MM.1S (cell line): ENCODE results near the gene CCDC154.

Experiments
- DNase-seq: peaks from one replicate; pipeline ENCODE4 v3.0.0-alpha.2; 2015
- H2AFZ ChIP-seq: fragments of 300-600 bp; sonication (generic); 2 replicates; pipeline ENCODE4 v1.6.0; 2016; ENCODE audit warnings: antibody characterized with exemption, low read length
- H3F3A ChIP-seq: fragments of 300-600 bp; sonication (generic); 2 replicates; pipeline ENCODE4 v1.6.1; 2016; ENCODE audit warnings: mild to moderate bottlenecking, antibody characterized with exemption, low read length, moderate library complexity, mixed read lengths; ENCODE audit not compliant: insufficient read depth
- H3K27ac ChIP-seq: fragments of 300-600 bp; sonication (generic); 2 replicates; pipeline ENCODE4 v1.5.1; 2016; ENCODE audit warnings: mild to moderate bottlenecking, low read length
- H3K27me3 ChIP-seq: fragments of 300-600 bp; sonication (generic); replicated peaks from 2 replicates; pipeline ENCODE4 v1.6.0; 2016; ENCODE audit warnings: low read length; ENCODE audit not compliant: insufficient read depth
- H3K36me3 ChIP-seq: fragments of 300-600 bp; sonication (generic); replicated peaks from 2 replicates; pipeline ENCODE4 v1.6.1; 2016; ENCODE audit warnings: mild to moderate bottlenecking, low read length, mixed read lengths; ENCODE audit not compliant: insufficient read depth
- H3K4me1 ChIP-seq: fragments of 300-600 bp; sonication (generic); 2 replicates; pipeline ENCODE4 v1.6.1; 2016; ENCODE audit warnings: low read length, mixed read lengths
- H3K4me2 ChIP-seq: fragments of 300-600 bp; sonication (generic); 2 replicates; pipeline ENCODE4 v1.6.0; 2016; ENCODE audit warnings: low read depth, low read length
- H3K4me3 ChIP-seq: fragments of 300-600 bp; sonication (generic); 2 replicates; pipeline ENCODE4 v1.5.1; 2016; ENCODE audit warnings: low read length, mixed read lengths
- H3K79me2 ChIP-seq: fragments of 300-600 bp; sonication (generic); 2 replicates; pipeline ENCODE4 v1.6.1; 2016; ENCODE audit warnings: mixed run types, low read length, mixed read lengths
- H3K9ac ChIP-seq: fragments of 300-600 bp; sonication (generic); 2 replicates; pipeline ENCODE4 v1.6.1; 2016; ENCODE audit warnings: low read length, mixed read lengths
- H3K9me2 ChIP-seq: fragments of 300-600 bp; sonication (generic); replicated peaks from 2 replicates; pipeline ENCODE4 v1.6.1; 2016; ENCODE audit warnings: mild to moderate bottlenecking, low read length, mixed read lengths; ENCODE audit not compliant: insufficient read depth
- H3K9me3 ChIP-seq: fragments of 300-600 bp; sonication (generic); replicated peaks from 2 replicates; pipeline ENCODE4 v1.6.1; 2016; ENCODE audit warnings: mild to moderate bottlenecking, low read length, mixed read lengths; ENCODE audit not compliant: insufficient read depth
- H4K20me1 ChIP-seq: fragments of 300-600 bp; sonication (generic); 2 replicates; pipeline ENCODE4 v1.6.1; 2016; ENCODE audit warnings: mild to moderate bottlenecking, low read length, moderate library complexity, mixed read lengths; ENCODE audit not compliant: insufficient read depth
- CTCF ChIP-seq: fragments of 300-600 bp; sonication (generic); IDR thresholded peaks from 2 replicates; pipeline ENCODE4 v1.5.1; 2016; ENCODE audit warnings: antibody characterized with exemption, low read length, mixed read lengths
- EZH2 ChIP-seq: fragments of 300-600 bp; sonication (generic); optimal IDR thresholded peaks from 2 replicates; pipeline ENCODE3; 2017; ENCODE audit warnings: low read depth, mild to moderate bottlenecking, antibody characterized with exemption, low read length, mixed read lengths
- EZH2phosphoT487 ChIP-seq: fragments of 300-600 bp; sonication (generic); IDR thresholded peaks from 2 replicates; pipeline ENCODE4 v1.6.1; 2018; ENCODE audit warnings: antibody characterized with exemption, low read length

Gene CCDC154

GRCh38 chr16:1401061-1401757 lies 43.1 kb downstream of the CCDC154 start:
- Histone ChIP-seq H3K9me2 (no peaks in the 10 kb centered on the region), H3K4me3 (no peak overlapping the region), H3K36me3 (peaks cover 3% of the 10 kb centered on the region; the same call in 1 of the 2 replicates), H3K9me3 (no peaks in the 10 kb centered on the region), H3K79me2 (peaks cover 34% of the 10 kb centered on the region), H3K4me1 (no peaks in the 10 kb centered on the region), H3K27me3 (no peaks in the 10 kb centered on the region), H3K27ac (no peak overlapping the region), H3F3A (no peaks in the 10 kb centered on the region), H3K9ac (no peak overlapping the region), H4K20me1 (no peaks in the 10 kb centered on the region), H2AFZ (no peak overlapping the region), H3K4me2 (no peak overlapping the region)
- no peak for DNase-seq
- no peak for TF ChIP-seq EZH2
- TF ChIP-seq CTCF, result no peak
- no peak for TF ChIP-seq EZH2phosphoT487

GRCh38 chr16:1398826-1399581 lies 45.4 kb downstream of the CCDC154 start:
- no peak for DNase-seq
- Histone ChIP-seq H3K36me3 (peaks cover 3% of the 10 kb centered on the region; the same call in 1 of the 2 replicates), H3K4me2 (no peak overlapping the region), H3K9me2 (no peaks in the 10 kb centered on the region), H4K20me1 (no peaks in the 10 kb centered on the region), H3F3A (no peaks in the 10 kb centered on the region), H3K27me3 (no peaks in the 10 kb centered on the region), H3K9ac (no peak overlapping the region), H3K4me3 (no peak overlapping the region), H3K27ac (no peak overlapping the region), H2AFZ (no peak overlapping the region), H3K4me1 (no peaks in the 10 kb centered on the region), H3K79me2 (peaks cover 15% of the 10 kb centered on the region), H3K9me3 (no peaks in the 10 kb centered on the region)
- TF ChIP-seq EZH2, result no peak
- no peak for TF ChIP-seq CTCF
- TF ChIP-seq EZH2phosphoT487, result no peak

GRCh38 chr16:1398351-1398750 lies 46.0 kb downstream of the CCDC154 start:
- Histone ChIP-seq H3K4me1 (no peaks in the 10 kb centered on the region), H3K9me2 (no peaks in the 10 kb centered on the region), H3K4me3 (no peak overlapping the region), H3K27ac (no peak overlapping the region), H3K79me2 (peaks cover 8% of the 10 kb centered on the region), H3K9me3 (no peaks in the 10 kb centered on the region), H3K36me3 (peaks cover 3% of the 10 kb centered on the region; the same call in 1 of the 2 replicates), H3K9ac (no peak overlapping the region), H3K27me3 (no peaks in the 10 kb centered on the region), H3F3A (no peaks in the 10 kb centered on the region), H3K4me2 (no peak overlapping the region), H4K20me1 (no peaks in the 10 kb centered on the region), H2AFZ (no peak overlapping the region)
- no peak for TF ChIP-seq EZH2phosphoT487
- TF ChIP-seq CTCF, result no peak
- TF ChIP-seq EZH2, result no peak
- no peak for DNase-seq
